Pancreas (tissue), 10 donors: ENCODE data around the gene ATP8A2. TPM values are rescaled to one million over a fixed set of nuclear protein-coding genes. Genes with fewer than 3 reads are reported as not detected.

Experiments used
- ATAC-seq, 4 donors: fragments of 200-7000 bp; cut with Tn5 transposase; one replicate each; pipeline versions ENCODE4 v1.8.0 to v1.9.1; 2020; ENCODE audit warnings: mild to moderate bottlenecking in 4 of 4, moderate library complexity in 4 of 4
- DNase-seq, 6 donors: peaks; one replicate each; pipeline ENCODE4 v3.0.0-alpha.2; 2020
- FAIRE-seq: peaks from 2 replicates; lab custom pipeline; 2012; peaks lifted over from hg19 to GRCh38; lab: Jason Lieb, UNC
- H3K27ac ChIP-seq, 4 donors: fragments of 200-600 bp; sonication (generic); 1 replicate in 3 of 4; 2 replicates in 1 of 4; pipeline versions ENCODE4 v1.5.0 to v1.8.0; 2020
- H3K27me3 ChIP-seq, 4 donors: fragments of 200-600 bp; one replicate each; pipeline ENCODE4 v1.8.0; 2021
- H3K36me3 ChIP-seq, 3 donors: fragments of 200-600 bp; sonication (generic) in 1 of 3; one replicate each; pipeline versions ENCODE4 v1.5.0 to v1.8.0; 2020 to 2021
- H3K4me1 ChIP-seq, 3 donors: fragments of 200-600 bp; one replicate each; pipeline ENCODE4 v1.8.0; 2021
- H3K4me3 ChIP-seq, 4 donors: fragments of 200-600 bp; sonication (generic) in 2 of 4; one replicate each; pipeline versions ENCODE4 v1.5.0 to v1.8.0; 2020 to 2021
- H3K9me3 ChIP-seq, 4 donors: fragments of 200-600 bp; one replicate each; pipeline ENCODE4 v1.8.0; 2021
- CTCF ChIP-seq, 4 donors: fragments of 200-600 bp; sonication (generic) in 3 of 4; IDR thresholded peaks; one replicate each; pipeline versions ENCODE4 v1.5.0 to v1.8.0; 2021; ENCODE audit warnings: antibody characterized with exemption in 4 of 4
- WGBS, 2 donors: extraction: QIAGEN DNeasy Blood & Tissue Kit; methylation state at CpG; one replicate each; pipeline ENCODE4 v1.1.7; 2013; 5-methylcytosine and 5-hydroxymethylcytosine counted together
- intact Hi-C, 3 donors: fragments of 100-400 bp; cut with DNase I; formaldehyde crosslinking; loops; one replicate each; pipeline versions ENCODE4 v1.11.1 to v1.14.2; 2022
- polyA plus RNA-seq, 2 donors: library from polyadenylated mRNA; stranded (reverse); fragments of 200-250 nt; gene quantifications; one replicate each; pipeline ENCODE4 v1.2.3, GENCODE V29; 2013
- total RNA-seq, 6 donors: library from RNA; stranded (reverse); fragmentation: NEBNext Ultra II Directional in 4 of 6; extraction: Animal tissue kit (Norgen Biotek cat#: 25700) in 4 of 6; gene quantifications; one replicate each; pipeline versions ENCODE4 v1.2.1 to v1.2.4, GENCODE V29; 2021 to 2023
- donor health status: healthy with polysubstance abuse.
- donor health status: DM: no; HTN: no; CAD: no; lungs with moderate emphysema.
- donor health status: DM: no; HTN: no; CAD: no.
- donor health status: control.
- donor health status: control.
- donor health status: Bipolar disorder and iron deficiency.
- donor health status: DM: yes; HTN: yes; CAD: no.
- donor health status: DM: no; HTN: no; CAD: no.
- donor health status: DM: no; HTN: no; CAD: no.
- donor health status: DM: yes; HTN: yes; CAD: no.

Gene ATP8A2
- total and polyA plus RNA-seq, 8 donors: 0.04 to 0.28 (median 0.14) TPM

GRCh38 chr13:25930653-25931052 is 558.9 kb downstream of the ATP8A2 start:
- Histone ChIP-seq H3K4me1 (no peaks in the 10 kb centered on the region), H3K36me3 (no peaks in the 10 kb centered on the region), H3K27ac (no peak overlapping the region), H3K4me3 (no peak overlapping the region), H3K27me3 (no peaks in the 10 kb centered on the region), H3K9me3 (no peaks in the 10 kb centered on the region)
- intact Hi-C loops: no loop called here
- TF ChIP-seq CTCF (IDR thresholded peaks at IDR 0.05): no peak
- WGBS, 2 donors: 72 to 76% methylated on average over 6 of the region's 6 CpGs
- FAIRE-seq (no peak), DNase-seq (no peak), ATAC-seq (no peak)

- no peak for TF ChIP-seq CTCF (IDR thresholded peaks at IDR 0.05)
- intact Hi-C loops: no loop called here
- FAIRE-seq: no peak
Measured at GRCh38 chr13:25932365-25932764, 560.6 kb downstream of the ATP8A2 start.

DNA sequence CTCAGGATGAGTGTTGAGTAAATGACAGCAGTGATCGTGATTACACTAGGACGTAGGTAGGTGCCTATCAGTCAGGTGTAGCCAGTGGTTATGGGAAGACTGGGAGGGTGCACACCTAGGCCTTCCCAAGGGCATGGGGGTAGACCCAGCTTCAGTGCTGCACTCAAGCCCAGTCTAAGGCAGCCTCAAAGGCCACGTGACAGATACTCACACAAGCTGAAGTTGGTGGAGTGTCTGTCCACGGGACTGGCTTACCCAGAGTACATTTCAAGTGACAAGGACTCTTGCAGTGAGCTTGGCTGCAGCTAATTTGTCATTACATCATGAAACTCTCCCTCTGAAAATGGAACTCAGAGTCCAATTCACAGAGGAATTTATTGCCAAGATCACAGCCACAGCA is 561.7 kb downstream of the ATP8A2 start:
- no peaks in the 10 kb centered on the region for H3K4me1 ChIP-seq
- TF ChIP-seq CTCF (IDR thresholded peaks at IDR 0.05): no peak
- WGBS, 2 donors: 61 to 74% methylated on average over 4 of the region's 4 CpGs
- H3K27me3 ChIP-seq: no peaks in the 10 kb centered on the region
- DNase-seq (no peak), ATAC-seq (no peak), FAIRE-seq (no peak)
- no peak overlapping the region for H3K4me3 ChIP-seq
- intact Hi-C loops: no loop called here
- H3K9me3 ChIP-seq: no peaks in the 10 kb centered on the region
- no peak overlapping the region for H3K27ac ChIP-seq
- H3K36me3 ChIP-seq: no peaks in the 10 kb centered on the region

More at GRCh38 chr13:25932365-25932764, 560.6 kb downstream of the ATP8A2 start:
- H3K4me1 ChIP-seq: no peaks in the 10 kb centered on the region
- no peak overlapping the region for H3K4me3 ChIP-seq
- no peaks in the 10 kb centered on the region for H3K27me3 ChIP-seq
- ATAC-seq: no peak
- H3K9me3 ChIP-seq: no peaks in the 10 kb centered on the region
- H3K36me3 ChIP-seq: no peaks in the 10 kb centered on the region
- 72 to 84% methylated on average over 1 of the region's 1 CpG for WGBS, 2 donors
- DNase-seq: no peak
- no peak overlapping the region for H3K27ac ChIP-seq

DNA sequence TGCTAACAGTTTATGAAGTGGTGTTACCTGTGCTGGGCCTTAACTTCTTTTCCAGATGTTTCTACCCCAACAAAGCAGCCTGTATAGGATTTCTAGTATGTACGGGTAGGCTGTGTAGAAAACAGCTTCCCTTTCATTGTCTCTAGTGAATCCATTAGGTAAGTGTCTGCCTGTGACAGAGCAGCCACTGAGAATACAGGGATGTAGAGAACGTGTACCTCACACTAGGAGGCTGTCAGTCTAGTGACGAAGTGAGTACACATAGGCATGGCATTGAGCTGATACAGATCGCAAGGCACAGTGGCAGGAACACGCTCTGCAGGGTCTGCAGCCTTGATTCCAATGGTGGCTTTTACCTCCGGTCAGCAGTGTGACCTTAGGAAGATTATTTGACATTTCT is 562.4 kb downstream of the ATP8A2 start:
- intact Hi-C loops: no loop called here
- FAIRE-seq: no peak
- WGBS, 2 donors: 66 to 80% methylated on average over 6 of the region's 6 CpGs
- H3K4me1 ChIP-seq: no peaks in the 10 kb centered on the region
- no peak for ATAC-seq
- H3K9me3 ChIP-seq: no peaks in the 10 kb centered on the region
- H3K36me3 ChIP-seq: no peaks in the 10 kb centered on the region
- DNase-seq: no peak
- no peak overlapping the region for H3K4me3 ChIP-seq
- H3K27me3 ChIP-seq: no peaks in the 10 kb centered on the region
- no peak for TF ChIP-seq CTCF (IDR thresholded peaks at IDR 0.05)
- no peak overlapping the region for H3K27ac ChIP-seq

DNA sequence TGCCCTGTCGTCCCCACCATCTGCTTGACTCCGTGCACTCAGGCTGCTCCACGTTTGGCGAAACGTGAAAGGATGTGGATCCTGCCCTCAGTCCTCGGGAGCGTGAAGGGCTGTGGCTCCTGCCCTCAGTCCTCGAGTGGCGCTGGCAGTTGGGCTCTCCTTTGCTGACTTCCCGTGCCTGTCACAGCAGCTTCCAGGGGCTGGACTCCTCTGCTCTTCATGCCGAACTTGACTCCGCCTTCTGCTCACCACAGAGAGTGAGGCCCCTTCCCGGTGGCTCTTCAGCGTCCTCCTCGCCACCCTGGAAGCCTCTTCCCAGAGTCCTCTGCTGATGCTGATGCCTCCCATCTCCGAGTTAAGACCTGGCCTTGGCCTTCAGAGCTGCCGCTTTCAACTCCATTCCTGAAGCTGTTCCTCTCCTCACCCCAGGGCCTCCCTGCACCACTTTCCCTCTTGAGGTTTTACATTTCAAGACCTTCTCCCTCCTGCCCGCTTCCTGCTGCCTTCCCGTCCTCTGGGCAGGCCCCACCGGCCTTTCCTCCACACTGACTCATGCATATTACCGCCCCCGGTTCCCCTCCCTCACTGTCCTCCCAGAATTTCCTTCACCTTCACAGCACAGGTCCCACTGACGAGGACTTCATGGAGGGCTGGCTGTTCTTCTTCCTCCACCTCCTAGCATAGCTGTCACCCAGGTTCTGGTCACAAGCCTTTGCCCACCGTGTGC is 568.4 kb downstream of the ATP8A2 start:
- Histone ChIP-seq H3K4me3 (no peak overlapping the region), H3K27me3 (no peaks in the 10 kb centered on the region), H3K27ac (no peak overlapping the region), H3K36me3 (no peaks in the 10 kb centered on the region), H3K4me1 (no peaks in the 10 kb centered on the region), H3K9me3 (no peaks in the 10 kb centered on the region)
- intact Hi-C loops: no loop called here
- TF ChIP-seq CTCF (IDR thresholded peaks at IDR 0.05): no peak
- ATAC-seq: no peak
- 65 to 81% methylated on average over 24 of the region's 24 CpGs for WGBS, 2 donors
- DNase-seq: no peak
- no peak for FAIRE-seq
